HCT116 (cell line): ENCODE results near the gene RBM28. TPM values are rescaled to one million over a fixed set of nuclear protein-coding genes. Genes with fewer than 3 reads are reported as not detected.

Source experiments
- ATAC-seq: fragments of 200-7000 bp; cut with Tn5 transposase; 2 replicates; pipeline ENCODE4 v1.9.1; 2020; ENCODE audit warnings: mild to moderate bottlenecking, moderate library complexity
- BruUV-seq: library from RNA; stranded (reverse); fragments of 400-500 nt; replicated peaks from 2 replicates; lab custom pipeline; 2021; lab: Mats Ljungman, UMichigan
- CTCF ChIA-PET: fragments of 300-600 bp; sonication (Branson Sonifier 250); formaldehyde crosslinking; loops from one replicate; lab custom pipeline; 2021; ENCODE audit warnings: antibody characterized with exemption; lab: Charles Lee
- POLR2A ChIA-PET: fragments of 300-600, 350-600 bp; sonication (Branson Sonifier 250); formaldehyde crosslinking; loops from one replicate; lab custom pipeline; 2021; ENCODE audit warnings: antibody characterized with exemption; lab: Charles Lee
- RAD21 ChIA-PET, 2 experiments: fragments of 300-600 bp; sonication (Branson Sonifier 250); formaldehyde crosslinking; loops; one replicate each; lab custom pipeline; 2023; ENCODE audit warnings: low total read pairs in 2 of 2; ENCODE audit not compliant: uncharacterized antibody in 2 of 2, unreplicated experiment in 2 of 2, low non-redundant PET in 1 of 2; lab: Charles Lee
- DNase-seq: peaks from one replicate; pipeline ENCODE4 v3.0.0-alpha.2; 2010; ENCODE audit warnings: low read depth, low spot score
- H2AFZ ChIP-seq: fragments of 200-600 bp; shearing (Covaris generic), sonication (generic); 2 replicates; pipeline ENCODE4 v1.6.1; 2017; ENCODE audit warnings: low read depth, mixed run types, mixed read lengths, antibody characterized with exemption, low read length; ENCODE audit not compliant: poor library complexity, severe bottlenecking
- H3K27ac ChIP-seq: 2 replicates; pipeline ENCODE4 v1.5.1; 2012; ENCODE audit warnings: low read depth, low read length
- H3K27me3 ChIP-seq: fragments of 200-600 bp; sonication (generic); 2 replicates; pipeline ENCODE4 v1.6.1; 2016; ENCODE audit warnings: mixed run types, low read length, mixed read lengths; ENCODE audit not compliant: insufficient read depth
- H3K36me3 ChIP-seq, 2 experiments: fragments of 200-500 bp in 1 of 2; fragments of 200-600 bp in 1 of 2; sonication (Bioruptor generic) in 1 of 2; sonication (generic) in 1 of 2; 2 replicates each; pipeline versions ENCODE4 v1.5.1 to v1.6.1; 2014 to 2016; ENCODE audit warnings: low read length in 2 of 2, inconsistent platforms in 1 of 2, mixed read lengths in 1 of 2, mixed run types in 1 of 2; ENCODE audit not compliant: insufficient read depth in 2 of 2, control insufficient read depth in 1 of 2
- H3K4me1 ChIP-seq, 2 experiments: fragments of 200-600 bp in 1 of 2; sonication (generic) in 1 of 2; 2 replicates each; pipeline versions ENCODE4 v1.5.1 to v1.6.1; 2012 to 2017; ENCODE audit warnings: low read length in 2 of 2, inconsistent platforms in 1 of 2, mild to moderate bottlenecking in 1 of 2, mixed read lengths in 1 of 2, mixed run types in 1 of 2, moderate library complexity in 1 of 2; ENCODE audit not compliant: insufficient read depth in 2 of 2, control insufficient read depth in 1 of 2
- H3K4me2 ChIP-seq: fragments of 200-600 bp; sonication (generic); 2 replicates; pipeline ENCODE4 v1.6.1; 2017; ENCODE audit warnings: mixed run types, low read length, mixed read lengths
- H3K4me3 ChIP-seq, 2 experiments: fragments of 200-600 bp in 1 of 2; sonication (generic) in 1 of 2; replicated peaks in 1 of 2; 2 replicates each; pipeline ENCODE4 v1.5.1; 2011 to 2016; ENCODE audit warnings: low read length in 2 of 2, control low read depth in 1 of 2, low read depth in 1 of 2, mild to moderate bottlenecking in 1 of 2, mixed read lengths in 1 of 2, mixed run types in 1 of 2
- H3K79me2 ChIP-seq: fragments of 200-600 bp; sonication (generic); 2 replicates; pipeline ENCODE4 v1.6.1; 2017; ENCODE audit warnings: mild to moderate bottlenecking, mixed run types, low read length, moderate library complexity, mixed read lengths; ENCODE audit not compliant: insufficient read depth
- H3K9ac ChIP-seq: fragments of 200-600 bp; sonication (generic); 2 replicates; pipeline ENCODE4 v1.6.1; 2016; ENCODE audit warnings: low read length, mixed read lengths
- H3K9me2 ChIP-seq: fragments of 200-600 bp; sonication (generic), shearing (Covaris generic); 2 replicates; pipeline ENCODE4 v1.6.1; 2017; ENCODE audit warnings: mixed run types, mild to moderate bottlenecking, moderate library complexity; ENCODE audit not compliant: insufficient read depth
- H3K9me3 ChIP-seq, 2 experiments: fragments of 200-500 bp in 1 of 2; fragments of 200-600 bp in 1 of 2; sonication (Bioruptor generic) in 1 of 2; sonication (generic) in 1 of 2; 2 replicates each; pipeline ENCODE4 v1.6.1; 2014 to 2017; ENCODE audit warnings: low read length in 2 of 2, mixed read lengths in 2 of 2, inconsistent platforms in 1 of 2, low read depth in 1 of 2, mild to moderate bottlenecking in 1 of 2, mixed run types in 1 of 2, moderate library complexity in 1 of 2; ENCODE audit not compliant: control insufficient read depth in 1 of 2, insufficient read depth in 1 of 2
- H4K20me1 ChIP-seq: fragments of 200-600 bp; sonication (generic), shearing (Covaris generic); 2 replicates; pipeline ENCODE4 v1.6.1; 2017; ENCODE audit warnings: mixed run types, mild to moderate bottlenecking, moderate library complexity; ENCODE audit not compliant: insufficient read depth
- ATF3 ChIP-seq: IDR thresholded peaks from 2 replicates; pipeline ENCODE4 v1.6.1; 2012
- CBX3 ChIP-seq: IDR thresholded peaks from 2 replicates; pipeline ENCODE4 v1.6.1; 2012; ENCODE audit warnings: low read depth
- CEBPB ChIP-seq: IDR thresholded peaks from 2 replicates; pipeline ENCODE4 v1.6.1; 2012; ENCODE audit warnings: low read depth
- EGR1 ChIP-seq: IDR thresholded peaks from 2 replicates; pipeline ENCODE4 v1.6.1; 2012; ENCODE audit warnings: low read depth
- ELF1 ChIP-seq: IDR thresholded peaks from 2 replicates; pipeline ENCODE4 v1.6.1; 2012; ENCODE audit warnings: low read depth, borderline replicate concordance
- EZH2 ChIP-seq: fragments of 200-600 bp; sonication (generic); IDR thresholded peaks from 2 replicates; pipeline ENCODE4 v1.6.1; 2017; ENCODE audit warnings: antibody characterized with exemption, mixed run types
- EZH2phosphoT487 ChIP-seq: fragments of 200-600 bp; IDR thresholded peaks from 2 replicates; pipeline ENCODE4 v1.6.1; 2018; ENCODE audit warnings: antibody characterized with exemption, borderline replicate concordance
- MAX ChIP-seq: IDR thresholded peaks from 2 replicates; pipeline ENCODE4 v1.6.1; 2012
- POLR2A ChIP-seq: IDR thresholded peaks from 2 replicates; pipeline ENCODE4 v1.7.0; 2011; ENCODE audit warnings: borderline replicate concordance; ENCODE audit not compliant: insufficient read depth, insufficient read length; ENCODE audit errors: extremely low read depth
- POLR2AphosphoS5 ChIP-seq: IDR thresholded peaks from 2 replicates; pipeline ENCODE4 v1.6.1; 2011; ENCODE audit warnings: mild to moderate bottlenecking, low read depth, low read length, moderate library complexity
- RAD21 ChIP-seq: IDR thresholded peaks from 2 replicates; pipeline ENCODE4 v1.6.1; 2012; ENCODE audit warnings: low read depth, mild to moderate bottlenecking
- SP1 ChIP-seq: IDR thresholded peaks from 2 replicates; pipeline ENCODE4 v1.6.1; 2012; ENCODE audit warnings: low read depth
- TCF7L2 ChIP-seq: IDR thresholded peaks from 2 replicates; pipeline ENCODE4 v1.7.0; 2011; ENCODE audit warnings: borderline replicate concordance, inconsistent platforms; ENCODE audit not compliant: insufficient read depth, insufficient read length; ENCODE audit errors: extremely low read depth
- YY1 ChIP-seq: IDR thresholded peaks from 2 replicates; pipeline ENCODE4 v1.6.1; 2011; ENCODE audit warnings: low read length, low read depth, moderate library complexity, mild to moderate bottlenecking; ENCODE audit not compliant: insufficient replicate concordance; ENCODE audit errors: extremely low read depth
- ZFX ChIP-seq: fragments of 450-650 bp; IDR thresholded peaks from 2 replicates; pipeline ENCODE4 v1.6.1; 2017
- intact Hi-C: fragments of 100-400 bp; cut with micrococcal nuclease; formaldehyde crosslinking; loops from 2 replicates; pipeline ENCODE4 v1.10.0; 2022
- total RNA-seq: library from RNA; stranded (reverse); gene quantifications from one replicate; pipeline ENCODE4 v1.2.1, GENCODE V29; 2021; ENCODE audit not compliant: unreplicated experiment
- TF ChIP-seq, protein P1 (sequence below), 3 experiments: fragments of 200-600 bp in 1 of 3; sonication (generic) in 1 of 3; IDR thresholded peaks in 2 of 3; conservative IDR thresholded peaks in 1 of 3; 2 replicates each; pipeline ENCODE4 v1.5.1; 2012 to 2017; ENCODE audit warnings: low read depth in 2 of 3, low read length in 2 of 3, antibody characterized with exemption in 1 of 3, borderline replicate concordance in 1 of 3, control low read depth in 1 of 3, mild to moderate bottlenecking in 1 of 3, mixed read lengths in 1 of 3, mixed run types in 1 of 3, moderate library complexity in 1 of 3; ENCODE audit not compliant: insufficient read depth in 1 of 3
- TF ChIP-seq, protein P2 (sequence below): IDR thresholded peaks from 2 replicates; pipeline ENCODE4 v1.6.1; 2011; ENCODE audit warnings: mild to moderate bottlenecking, low read length, moderate library complexity; ENCODE audit not compliant: insufficient replicate concordance; ENCODE audit errors: extremely low read depth
- TF ChIP-seq, protein P3 (sequence below): IDR thresholded peaks from 2 replicates; pipeline ENCODE4 v1.6.1; 2012; ENCODE audit warnings: low read depth

The RBM28 gene
- total RNA-seq, 1 experiment from 2014 or later = 66.3 TPM

DNA sequence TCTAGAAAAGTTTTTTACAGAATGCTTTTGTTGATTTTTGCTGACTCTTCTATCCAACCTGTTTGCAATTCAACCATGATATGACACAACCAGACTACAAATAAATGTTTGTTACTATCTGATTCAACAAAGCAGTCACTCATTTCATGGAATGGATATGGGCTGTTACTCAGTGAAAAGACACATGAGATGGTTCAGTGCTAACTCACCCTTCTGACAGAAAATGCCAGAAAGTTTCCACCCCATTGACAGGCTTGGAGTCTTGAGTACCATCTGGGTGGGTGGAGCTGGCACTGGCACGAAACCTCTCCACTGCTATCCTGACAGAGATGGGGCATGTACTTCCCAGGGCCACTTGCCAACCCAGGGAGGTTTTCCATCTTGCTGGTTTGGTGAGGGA lies 39.5 kb downstream of the RBM28 start:
- Histone ChIP-seq H2AFZ (no peak overlapping the region), H3K9me2 (no peaks in the 10 kb centered on the region), H3K4me1 (no peaks in the 10 kb centered on the region), H3K36me3 (peaks cover 5 to 15% of the 10 kb centered on the region in 2 experiments; a peak in 2 of 4 replicates), H3K27me3 (no peaks in the 10 kb centered on the region), H3K4me2 (no peak overlapping the region), H3K79me2 (no peaks in the 10 kb centered on the region)
- ATAC-seq (no peak), DNase-seq (no peak)
- no TSS peak for BruUV-seq
- CTCF ChIA-PET = no interaction called here
- RAD21 ChIA-PET = no interaction called here
- TF ChIP-seq ZFX = no peak
- TF ChIP-seq, protein P1, sequence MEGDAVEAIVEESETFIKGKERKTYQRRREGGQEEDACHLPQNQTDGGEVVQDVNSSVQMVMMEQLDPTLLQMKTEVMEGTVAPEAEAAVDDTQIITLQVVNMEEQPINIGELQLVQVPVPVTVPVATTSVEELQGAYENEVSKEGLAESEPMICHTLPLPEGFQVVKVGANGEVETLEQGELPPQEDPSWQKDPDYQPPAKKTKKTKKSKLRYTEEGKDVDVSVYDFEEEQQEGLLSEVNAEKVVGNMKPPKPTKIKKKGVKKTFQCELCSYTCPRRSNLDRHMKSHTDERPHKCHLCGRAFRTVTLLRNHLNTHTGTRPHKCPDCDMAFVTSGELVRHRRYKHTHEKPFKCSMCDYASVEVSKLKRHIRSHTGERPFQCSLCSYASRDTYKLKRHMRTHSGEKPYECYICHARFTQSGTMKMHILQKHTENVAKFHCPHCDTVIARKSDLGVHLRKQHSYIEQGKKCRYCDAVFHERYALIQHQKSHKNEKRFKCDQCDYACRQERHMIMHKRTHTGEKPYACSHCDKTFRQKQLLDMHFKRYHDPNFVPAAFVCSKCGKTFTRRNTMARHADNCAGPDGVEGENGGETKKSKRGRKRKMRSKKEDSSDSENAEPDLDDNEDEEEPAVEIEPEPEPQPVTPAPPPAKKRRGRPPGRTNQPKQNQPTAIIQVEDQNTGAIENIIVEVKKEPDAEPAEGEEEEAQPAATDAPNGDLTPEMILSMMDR (IDR thresholded peaks at IDR 0.05 in 2 of 3, conservative IDR thresholded peaks at IDR 0.05 in 1 of 3; ENCODE audit: borderline replicate concordance in 1 of 3, insufficient read depth in 1 of 3, low read depth in 2 of 3, low read length in 2 of 3) = no peak
- TF ChIP-seq RAD21 = no peak
- no peak for TF ChIP-seq EGR1
- TF ChIP-seq CEBPB = no peak
- TF ChIP-seq, protein P2, sequence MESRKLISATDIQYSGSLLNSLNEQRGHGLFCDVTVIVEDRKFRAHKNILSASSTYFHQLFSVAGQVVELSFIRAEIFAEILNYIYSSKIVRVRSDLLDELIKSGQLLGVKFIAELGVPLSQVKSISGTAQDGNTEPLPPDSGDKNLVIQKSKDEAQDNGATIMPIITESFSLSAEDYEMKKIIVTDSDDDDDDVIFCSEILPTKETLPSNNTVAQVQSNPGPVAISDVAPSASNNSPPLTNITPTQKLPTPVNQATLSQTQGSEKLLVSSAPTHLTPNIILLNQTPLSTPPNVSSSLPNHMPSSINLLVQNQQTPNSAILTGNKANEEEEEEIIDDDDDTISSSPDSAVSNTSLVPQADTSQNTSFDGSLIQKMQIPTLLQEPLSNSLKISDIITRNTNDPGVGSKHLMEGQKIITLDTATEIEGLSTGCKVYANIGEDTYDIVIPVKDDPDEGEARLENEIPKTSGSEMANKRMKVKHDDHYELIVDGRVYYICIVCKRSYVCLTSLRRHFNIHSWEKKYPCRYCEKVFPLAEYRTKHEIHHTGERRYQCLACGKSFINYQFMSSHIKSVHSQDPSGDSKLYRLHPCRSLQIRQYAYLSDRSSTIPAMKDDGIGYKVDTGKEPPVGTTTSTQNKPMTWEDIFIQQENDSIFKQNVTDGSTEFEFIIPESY = no peak
- TF ChIP-seq, protein P3, sequence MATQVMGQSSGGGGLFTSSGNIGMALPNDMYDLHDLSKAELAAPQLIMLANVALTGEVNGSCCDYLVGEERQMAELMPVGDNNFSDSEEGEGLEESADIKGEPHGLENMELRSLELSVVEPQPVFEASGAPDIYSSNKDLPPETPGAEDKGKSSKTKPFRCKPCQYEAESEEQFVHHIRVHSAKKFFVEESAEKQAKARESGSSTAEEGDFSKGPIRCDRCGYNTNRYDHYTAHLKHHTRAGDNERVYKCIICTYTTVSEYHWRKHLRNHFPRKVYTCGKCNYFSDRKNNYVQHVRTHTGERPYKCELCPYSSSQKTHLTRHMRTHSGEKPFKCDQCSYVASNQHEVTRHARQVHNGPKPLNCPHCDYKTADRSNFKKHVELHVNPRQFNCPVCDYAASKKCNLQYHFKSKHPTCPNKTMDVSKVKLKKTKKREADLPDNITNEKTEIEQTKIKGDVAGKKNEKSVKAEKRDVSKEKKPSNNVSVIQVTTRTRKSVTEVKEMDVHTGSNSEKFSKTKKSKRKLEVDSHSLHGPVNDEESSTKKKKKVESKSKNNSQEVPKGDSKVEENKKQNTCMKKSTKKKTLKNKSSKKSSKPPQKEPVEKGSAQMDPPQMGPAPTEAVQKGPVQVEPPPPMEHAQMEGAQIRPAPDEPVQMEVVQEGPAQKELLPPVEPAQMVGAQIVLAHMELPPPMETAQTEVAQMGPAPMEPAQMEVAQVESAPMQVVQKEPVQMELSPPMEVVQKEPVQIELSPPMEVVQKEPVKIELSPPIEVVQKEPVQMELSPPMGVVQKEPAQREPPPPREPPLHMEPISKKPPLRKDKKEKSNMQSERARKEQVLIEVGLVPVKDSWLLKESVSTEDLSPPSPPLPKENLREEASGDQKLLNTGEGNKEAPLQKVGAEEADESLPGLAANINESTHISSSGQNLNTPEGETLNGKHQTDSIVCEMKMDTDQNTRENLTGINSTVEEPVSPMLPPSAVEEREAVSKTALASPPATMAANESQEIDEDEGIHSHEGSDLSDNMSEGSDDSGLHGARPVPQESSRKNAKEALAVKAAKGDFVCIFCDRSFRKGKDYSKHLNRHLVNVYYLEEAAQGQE = no peak
- TF ChIP-seq EZH2 = no peak
- TF ChIP-seq YY1 = no peak
- TF ChIP-seq POLR2A = no peak
- TF ChIP-seq TCF7L2 = no peak
- TF ChIP-seq MAX = no peak
- no peak for TF ChIP-seq SP1
- TF ChIP-seq EZH2phosphoT487 = no peak
- no peak for TF ChIP-seq CBX3
- TF ChIP-seq ATF3 = no peak
- no peak for TF ChIP-seq ELF1
- TF ChIP-seq POLR2AphosphoS5 = no peak
- TF ChIP-seq, all 23 proteins: peak for 0
- POLR2A ChIA-PET = no interaction called here
- no peak overlapping the region for H3K9ac ChIP-seq
- no peaks in the 10 kb centered on the region for H3K9me3 ChIP-seq
- intact Hi-C loops = no loop called here
- H3K27ac ChIP-seq = no peak overlapping the region
- no peak overlapping the region for H3K4me3 ChIP-seq
- H4K20me1 ChIP-seq = no peaks in the 10 kb centered on the region
